Central memory CD4-positive, alpha-beta T cell (primary cell): ENCODE data around the gene TMEM132D.

ENCODE experiments used
- DNase-seq: peaks from one replicate; pipeline ENCODE4 v3.0.0; 2022

The TMEM132D gene

DNA sequence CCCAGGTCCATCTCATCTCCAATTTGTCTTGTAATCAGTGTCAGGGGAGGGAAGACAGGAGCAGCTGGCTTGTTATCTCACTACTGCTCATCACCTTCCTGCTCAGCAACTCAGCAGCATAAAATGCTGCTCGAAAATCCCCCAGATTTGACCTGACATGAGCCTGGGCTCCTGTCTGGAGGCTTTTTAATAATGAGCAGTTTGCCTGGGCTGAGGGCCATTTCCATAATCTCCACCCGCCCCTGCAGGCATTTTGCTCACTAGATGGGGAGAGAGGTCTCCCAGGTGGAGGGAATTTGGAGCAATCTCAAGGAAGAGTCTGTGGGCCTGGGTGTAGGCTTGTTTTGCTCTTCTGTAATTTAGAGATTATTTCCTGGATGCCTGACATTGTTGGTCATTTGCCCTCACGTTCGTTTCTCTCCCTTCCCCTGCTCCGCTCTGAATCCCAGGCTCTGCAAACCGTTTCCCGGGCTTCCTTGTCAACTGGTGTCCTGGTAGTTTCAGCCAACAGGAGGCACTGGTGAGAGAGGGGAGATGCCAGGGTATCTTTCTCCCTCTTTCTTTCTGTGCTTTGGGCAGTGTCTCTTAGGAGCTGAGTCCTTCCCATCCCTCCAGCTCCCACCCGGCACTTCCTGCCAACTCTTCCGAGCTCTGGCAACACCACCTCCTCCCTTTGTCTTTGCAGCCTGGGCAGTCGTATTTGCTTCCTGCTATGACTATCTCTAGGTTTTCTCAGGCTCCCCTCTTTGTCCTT, 751.3 kb downstream of the TMEM132D start:
- DNase-seq: no peak

DNA sequence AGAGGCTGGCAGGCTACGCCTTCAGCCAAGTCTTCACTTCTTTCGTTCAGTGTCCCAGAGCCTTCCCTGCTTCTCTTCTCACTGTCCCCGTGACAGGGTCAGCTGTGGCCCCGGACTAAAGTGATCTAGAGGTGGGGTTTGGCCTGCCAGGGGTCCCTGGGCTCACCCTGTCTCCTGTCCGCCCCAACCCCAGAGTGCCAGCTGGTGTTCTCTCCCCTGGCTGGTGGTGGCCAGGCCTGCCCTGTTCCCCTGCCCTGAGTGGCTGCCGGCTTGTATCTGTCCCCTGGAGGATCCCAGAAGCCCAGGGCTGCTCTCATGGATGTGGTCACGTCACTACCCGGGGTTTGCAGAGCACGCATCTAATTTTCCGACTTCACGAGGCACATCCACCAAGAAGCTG, 753.1 kb downstream of the TMEM132D start:
- no peak for DNase-seq

DNA sequence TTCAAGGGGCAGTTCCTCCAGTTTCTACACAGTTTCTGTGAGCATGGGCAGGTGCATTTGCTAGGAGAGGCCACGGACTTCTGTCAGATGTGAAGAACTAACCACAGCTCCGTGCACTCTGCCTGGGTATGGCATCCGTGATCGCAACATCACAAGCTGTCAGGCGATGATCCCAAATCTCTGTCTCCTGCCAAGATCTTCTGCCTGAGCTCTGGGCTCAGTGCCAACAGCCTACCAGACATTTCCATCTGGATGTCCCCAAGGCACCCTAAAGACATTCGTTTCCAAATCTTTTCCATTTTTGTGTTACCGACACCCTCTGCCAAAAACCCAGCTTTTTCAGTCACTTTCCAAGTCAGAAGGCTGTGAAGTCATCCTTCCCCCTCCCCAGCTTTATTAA, 758.4 kb downstream of the TMEM132D start:
- DNase-seq: no peak

DNA sequence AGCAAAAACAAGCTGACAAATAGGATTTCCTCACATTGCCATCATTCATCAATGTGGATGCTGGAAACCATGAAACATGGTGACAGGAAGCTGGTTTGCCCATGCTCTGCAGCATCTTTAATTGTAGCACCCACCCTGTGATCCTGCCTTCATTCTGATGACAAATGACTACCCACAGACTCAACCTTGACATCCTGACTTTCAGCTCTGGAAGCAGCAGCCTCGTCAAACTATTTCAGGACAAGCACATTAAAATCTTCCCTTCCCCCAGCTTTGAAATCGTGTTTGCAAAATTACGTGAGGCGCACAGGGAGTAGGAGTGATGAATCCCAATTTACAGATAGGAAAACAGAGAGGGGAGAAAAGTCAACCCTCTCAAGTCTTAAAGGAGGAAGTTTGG, 765.0 kb downstream of the TMEM132D start:
- DNase-seq: no peak

DNA sequence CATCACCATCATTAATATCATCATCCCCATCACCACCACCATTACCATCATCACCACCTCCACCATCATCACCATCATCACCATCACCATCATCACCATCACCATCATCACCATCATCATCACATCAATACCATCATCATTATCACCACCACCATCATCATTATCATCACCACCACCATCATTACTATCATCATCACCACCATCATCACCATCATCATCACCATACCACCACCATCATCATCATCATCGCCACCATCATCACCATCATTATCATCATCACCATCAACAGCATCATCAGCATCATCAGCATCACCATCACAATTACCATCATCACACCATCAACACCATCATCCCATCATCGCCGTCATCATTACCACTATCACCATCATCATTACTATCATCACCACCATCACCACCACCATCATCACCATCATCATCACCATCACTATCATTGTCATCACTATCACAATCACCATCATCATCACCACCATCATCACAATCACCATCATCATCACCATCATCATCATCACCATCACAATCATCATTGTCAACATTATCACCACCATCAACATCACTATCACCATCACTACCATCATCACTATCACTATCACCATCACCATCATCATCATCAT, 767.0 kb downstream of the TMEM132D start:
- no peak for DNase-seq

DNA sequence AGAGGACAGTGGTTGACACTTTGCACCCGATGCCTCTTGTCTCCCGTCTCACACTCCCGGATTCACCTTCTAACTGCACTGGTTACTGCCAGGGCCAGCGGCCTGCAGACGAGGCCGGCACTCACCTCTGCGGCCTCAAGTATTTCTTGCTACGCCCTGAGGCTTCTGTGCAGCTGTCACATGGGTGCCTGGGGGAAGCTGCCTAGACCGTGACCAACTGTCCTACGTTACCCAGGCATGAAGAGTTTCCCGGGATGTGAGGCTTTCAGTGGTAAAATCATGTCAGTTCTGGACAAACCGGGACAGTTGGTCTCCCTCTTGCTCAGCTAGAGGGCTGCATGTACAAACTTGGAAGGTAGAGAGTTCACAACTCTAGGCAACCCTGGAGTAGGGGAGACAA, 776.1 kb downstream of the TMEM132D start:
- no peak for DNase-seq

DNA sequence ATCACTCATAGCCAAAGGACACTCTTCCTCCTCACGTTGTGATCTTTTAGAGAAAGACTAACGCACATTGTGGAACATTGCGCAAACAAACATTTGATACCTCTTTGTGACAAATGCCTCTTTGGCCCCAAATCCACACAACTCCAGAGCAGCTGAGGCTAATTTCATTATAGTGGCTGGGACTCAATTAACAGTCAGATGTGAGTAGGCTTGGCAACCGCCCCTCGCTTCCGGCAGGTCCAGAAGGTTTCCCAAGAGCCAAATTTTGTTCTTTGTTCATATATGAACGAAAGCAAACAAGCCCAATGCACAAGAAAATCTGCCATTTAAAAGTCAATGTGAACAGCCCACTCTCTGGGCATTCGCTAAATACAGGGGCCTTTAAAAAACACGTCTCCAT, 776.6 kb downstream of the TMEM132D start:
- no peak for DNase-seq

DNA sequence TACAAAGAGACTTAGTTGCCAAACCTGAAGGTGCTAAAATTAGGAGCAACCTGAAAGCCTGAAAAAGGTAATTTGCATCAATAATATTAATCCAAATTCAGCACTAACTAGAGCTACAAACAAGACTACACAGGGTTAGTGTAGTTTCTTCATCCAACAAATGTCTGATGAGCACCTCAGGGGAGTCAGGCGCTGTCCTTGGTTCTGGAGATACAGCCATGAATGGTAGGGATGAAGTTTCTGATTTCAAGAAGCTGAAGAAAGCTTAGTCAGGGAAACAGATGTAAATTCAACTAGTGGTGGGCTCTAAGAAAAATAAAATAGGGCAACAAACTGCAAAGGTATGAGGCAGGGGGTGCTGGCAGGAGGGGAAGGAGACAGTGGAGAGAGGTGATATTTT, 784.3 kb downstream of the TMEM132D start:
- no peak for DNase-seq

DNA sequence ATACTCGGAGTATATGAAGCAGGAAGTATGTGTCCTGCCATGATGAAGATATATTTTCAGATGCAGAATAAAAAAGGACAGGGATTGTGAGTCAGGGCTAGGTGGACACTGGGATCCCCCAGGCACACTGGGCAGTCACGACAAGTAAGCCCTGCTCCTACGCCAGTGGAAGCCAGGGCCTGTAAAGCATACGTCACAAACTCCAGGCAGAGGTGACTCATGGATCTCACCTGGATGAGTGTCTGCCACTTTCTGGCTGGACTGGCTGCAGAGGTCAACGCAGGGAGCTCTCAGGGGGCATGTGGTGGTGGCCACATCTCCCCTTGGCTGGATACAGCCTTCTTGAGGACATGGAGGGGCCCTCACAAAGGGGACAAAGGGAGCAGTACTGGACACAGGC, 788.3 kb downstream of the TMEM132D start:
- DNase-seq: no peak

DNA sequence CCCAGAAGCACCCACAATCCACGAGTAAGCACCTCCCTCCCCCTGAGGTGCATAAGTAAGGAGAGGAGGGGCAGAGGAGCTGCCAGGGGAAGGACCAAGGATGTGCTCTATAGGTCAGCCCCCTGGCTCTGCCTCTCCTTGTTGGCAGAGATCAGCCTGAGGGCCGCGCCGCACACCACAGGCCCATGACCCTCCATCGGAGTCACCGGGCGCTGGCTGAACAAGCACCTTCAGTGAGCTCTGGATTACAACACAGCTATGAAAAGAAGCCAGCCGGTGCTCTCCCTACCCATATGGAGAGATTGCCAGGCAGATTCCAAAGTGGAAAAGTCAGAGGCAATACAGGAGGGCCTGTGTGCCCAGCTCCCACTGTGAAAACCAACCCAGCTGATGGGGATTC, 793.2 kb downstream of the TMEM132D start:
- no peak for DNase-seq

DNA sequence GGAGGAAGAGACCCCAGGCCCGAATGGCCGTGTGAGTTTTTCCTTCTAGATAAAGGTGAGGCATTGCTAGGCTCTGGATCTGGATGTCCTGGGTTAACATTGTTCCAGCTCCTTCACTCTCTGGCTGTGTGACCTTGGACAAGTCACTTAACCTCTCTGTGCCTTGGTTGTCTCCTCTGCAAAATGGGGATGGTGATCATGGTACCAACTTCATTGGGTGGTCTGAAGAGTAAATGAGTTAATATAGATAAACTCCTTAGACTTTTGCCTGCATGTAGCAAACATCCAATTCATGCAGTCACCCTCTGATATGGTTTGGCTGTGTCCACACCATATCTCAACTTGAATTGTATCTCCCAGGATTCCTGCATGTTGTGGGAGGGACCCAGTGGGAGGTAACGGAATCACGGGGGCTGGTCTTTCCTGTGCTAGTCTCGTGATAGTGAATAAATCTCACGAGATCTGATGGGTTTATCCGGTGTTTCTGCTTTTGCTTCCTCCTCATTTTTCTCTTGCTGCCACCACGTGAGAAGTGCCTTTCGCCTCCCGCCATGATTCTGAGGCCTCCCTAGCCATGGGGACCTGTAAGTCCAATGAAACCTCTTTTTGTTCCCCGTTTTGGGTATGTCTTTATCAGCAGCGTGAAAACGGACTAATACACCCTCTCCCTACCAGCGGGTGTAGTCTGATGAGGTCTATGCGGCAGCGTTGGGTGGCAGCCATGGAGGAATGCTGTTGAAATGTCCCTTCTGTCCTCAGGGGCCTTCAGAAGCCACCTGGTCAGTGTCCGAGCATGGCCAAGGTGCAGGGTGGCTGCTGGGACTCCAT, 794.4 kb downstream of the TMEM132D start:
- DNase-seq: no peak

DNA sequence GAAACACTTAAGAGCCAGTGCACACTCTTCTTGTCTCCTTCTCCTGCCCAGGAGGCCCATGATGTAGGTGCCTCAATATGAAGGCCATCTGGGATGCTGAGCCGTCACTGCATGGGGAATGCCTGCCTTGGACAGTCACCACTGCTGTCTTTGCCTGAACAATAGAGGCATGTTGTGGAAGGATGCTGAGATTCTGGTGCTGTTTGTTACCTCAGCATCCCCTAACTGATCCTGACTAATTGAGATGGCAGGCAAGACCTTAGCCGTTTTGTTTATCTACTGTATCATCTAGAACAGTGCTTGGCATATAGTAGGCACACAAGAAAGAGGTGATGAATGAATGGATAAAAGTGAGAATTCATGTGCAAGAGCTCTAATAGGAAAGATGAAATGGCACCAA, 797.1 kb downstream of the TMEM132D start:
- no peak for DNase-seq

DNA sequence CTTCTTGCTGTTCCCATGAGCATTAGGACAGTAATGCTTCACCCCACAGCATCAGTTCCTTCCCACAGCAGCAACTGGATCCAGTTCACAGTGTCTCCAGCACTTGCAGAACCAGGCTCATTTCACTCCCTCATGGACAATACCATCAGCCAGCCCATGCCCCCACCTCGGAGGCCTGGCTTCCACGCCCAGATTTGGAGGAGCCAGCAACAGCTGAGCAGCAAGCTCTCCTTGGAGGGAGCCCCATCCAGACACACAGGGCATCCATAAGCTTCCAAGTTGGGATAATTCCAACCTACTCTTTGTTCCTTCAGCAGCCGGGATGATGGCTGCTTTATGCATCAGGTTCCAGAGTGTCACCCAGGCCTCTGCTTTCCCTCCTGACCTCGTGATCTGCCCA, 800.6 kb downstream of the TMEM132D start:
- no peak for DNase-seq

DNA sequence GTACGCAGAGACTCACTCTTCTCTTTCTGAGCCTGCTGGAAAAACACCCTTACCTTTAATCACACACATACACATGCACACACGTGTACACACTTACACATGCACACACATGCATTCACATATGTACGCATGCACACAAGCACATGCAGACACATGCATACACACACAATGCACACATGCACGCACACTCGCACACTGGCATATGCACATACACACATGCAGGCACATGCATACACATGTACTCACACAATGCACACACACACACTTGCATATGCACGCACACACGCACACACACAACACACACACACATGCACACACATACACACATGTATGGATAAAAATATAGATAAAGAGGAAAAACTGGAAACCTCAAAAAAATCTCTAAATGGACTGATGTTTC, 801.6 kb downstream of the TMEM132D start:
- DNase-seq: no peak

DNA sequence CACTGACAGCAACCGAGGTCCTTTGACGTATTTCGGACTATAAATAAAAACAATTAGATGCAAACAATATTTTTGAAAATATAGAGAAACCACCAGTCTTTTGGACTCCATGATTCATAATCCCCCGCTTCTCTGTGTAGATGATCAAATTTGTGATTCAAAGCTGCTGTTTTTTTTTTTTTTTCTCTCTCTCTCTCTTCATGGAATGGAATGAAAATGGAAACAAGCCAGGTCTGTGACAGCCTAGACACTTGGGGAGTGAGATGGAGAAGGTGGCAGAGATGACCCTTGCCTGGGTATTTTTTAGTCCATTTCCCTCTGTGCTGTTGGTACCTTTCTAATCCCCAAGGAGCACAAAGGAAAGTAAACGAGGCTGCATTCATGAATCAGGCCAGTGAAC, 802.0 kb downstream of the TMEM132D start:
- no peak for DNase-seq

DNA sequence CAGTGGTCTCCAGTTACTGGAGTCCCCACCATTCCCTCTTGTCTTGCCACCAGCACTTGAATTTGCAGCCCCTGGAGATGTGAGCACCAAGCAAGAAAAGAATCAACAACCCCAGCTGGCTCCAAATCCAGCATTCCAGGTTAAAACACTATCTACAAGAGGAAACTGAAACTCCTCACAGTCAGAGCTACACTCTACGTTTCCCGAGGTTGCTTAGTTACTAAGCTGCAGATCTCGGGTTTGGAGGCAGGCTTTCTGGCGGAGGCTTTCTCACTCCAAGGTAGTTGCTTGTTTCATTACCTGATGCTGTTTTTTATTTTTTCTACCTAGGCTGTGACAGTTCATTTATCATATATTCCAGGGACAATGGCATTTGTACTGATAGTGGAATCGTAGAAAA, 802.4 kb downstream of the TMEM132D start:
- no peak for DNase-seq

DNA sequence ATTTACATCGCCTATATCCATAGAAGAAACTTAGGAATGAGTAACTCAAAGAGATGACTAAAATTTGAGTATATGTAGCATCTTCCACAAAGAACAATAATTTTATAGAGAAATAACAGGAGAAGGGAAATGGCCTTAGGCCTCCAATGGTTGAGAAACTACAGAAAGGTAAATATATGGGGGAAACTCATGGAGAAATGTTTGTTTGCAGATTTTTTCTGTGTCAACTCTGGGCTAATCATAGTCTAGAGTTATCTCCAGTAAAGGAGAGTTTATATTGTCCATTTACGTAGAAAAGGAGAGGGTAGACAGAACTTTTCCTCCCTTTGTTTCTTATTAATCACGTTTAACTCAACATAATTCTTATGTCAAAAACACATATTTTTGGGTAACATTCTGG, 806.4 kb downstream of the TMEM132D start:
- DNase-seq: no peak

DNA sequence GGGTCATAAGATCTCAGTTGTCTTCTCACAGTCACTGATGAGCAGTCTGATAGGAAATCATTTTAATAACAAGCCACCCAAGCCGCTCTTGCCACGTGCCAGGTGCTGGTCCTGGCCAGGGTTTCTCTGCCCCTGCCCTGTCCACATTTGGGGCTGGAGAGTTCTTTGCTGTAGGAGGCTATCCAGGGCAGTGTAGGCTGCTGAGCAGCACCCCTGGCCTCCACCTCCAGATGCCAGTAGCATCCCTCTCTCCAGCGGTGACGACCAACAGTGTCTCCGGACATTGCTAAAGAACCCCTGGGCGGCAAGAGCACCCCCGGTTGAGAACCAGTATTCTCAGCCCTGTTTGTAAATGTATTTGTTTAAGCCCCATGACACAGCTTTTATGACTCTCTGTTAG, 806.9 kb downstream of the TMEM132D start:
- no peak for DNase-seq

DNA sequence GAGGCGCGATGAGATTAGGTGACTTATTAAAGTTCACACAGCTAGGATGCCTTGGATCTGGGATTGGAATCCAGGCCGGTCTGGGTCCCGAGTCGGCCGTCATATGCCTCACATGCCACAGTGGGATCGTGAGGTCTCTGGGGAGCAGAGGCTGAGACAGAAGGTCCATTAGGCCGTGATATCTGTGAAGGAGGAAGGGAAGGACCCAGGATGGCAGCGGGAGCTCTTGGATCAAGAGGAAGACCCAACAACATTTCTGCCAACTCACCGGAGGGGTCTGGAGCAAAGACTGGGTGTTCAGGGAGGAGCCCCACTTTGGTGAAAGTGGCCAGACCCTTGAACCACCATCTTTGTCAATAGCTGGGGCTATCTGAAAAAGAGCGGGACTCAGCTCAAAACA, 807.6 kb downstream of the TMEM132D start:
- no peak for DNase-seq

DNA sequence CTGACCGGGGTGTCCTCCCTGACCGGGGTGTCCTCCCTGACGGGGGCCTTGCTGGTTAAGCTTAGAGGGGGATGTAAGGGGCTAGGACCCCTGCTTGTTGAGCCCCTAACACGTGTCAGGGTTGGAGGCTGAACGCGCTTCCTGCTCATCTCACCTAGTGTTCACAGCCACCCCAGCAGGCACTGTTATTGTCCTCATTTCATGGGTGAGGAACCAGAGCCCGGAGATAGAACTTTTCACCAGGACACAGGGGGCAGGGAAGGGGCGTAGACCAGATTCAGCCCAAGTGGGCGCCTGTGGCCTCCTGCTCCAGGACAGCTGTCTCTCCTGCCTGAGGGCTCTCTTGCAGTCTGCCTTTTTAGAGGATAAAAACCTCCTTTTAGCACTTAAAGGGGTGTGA, 814.2 kb downstream of the TMEM132D start:
- no peak for DNase-seq

DNA sequence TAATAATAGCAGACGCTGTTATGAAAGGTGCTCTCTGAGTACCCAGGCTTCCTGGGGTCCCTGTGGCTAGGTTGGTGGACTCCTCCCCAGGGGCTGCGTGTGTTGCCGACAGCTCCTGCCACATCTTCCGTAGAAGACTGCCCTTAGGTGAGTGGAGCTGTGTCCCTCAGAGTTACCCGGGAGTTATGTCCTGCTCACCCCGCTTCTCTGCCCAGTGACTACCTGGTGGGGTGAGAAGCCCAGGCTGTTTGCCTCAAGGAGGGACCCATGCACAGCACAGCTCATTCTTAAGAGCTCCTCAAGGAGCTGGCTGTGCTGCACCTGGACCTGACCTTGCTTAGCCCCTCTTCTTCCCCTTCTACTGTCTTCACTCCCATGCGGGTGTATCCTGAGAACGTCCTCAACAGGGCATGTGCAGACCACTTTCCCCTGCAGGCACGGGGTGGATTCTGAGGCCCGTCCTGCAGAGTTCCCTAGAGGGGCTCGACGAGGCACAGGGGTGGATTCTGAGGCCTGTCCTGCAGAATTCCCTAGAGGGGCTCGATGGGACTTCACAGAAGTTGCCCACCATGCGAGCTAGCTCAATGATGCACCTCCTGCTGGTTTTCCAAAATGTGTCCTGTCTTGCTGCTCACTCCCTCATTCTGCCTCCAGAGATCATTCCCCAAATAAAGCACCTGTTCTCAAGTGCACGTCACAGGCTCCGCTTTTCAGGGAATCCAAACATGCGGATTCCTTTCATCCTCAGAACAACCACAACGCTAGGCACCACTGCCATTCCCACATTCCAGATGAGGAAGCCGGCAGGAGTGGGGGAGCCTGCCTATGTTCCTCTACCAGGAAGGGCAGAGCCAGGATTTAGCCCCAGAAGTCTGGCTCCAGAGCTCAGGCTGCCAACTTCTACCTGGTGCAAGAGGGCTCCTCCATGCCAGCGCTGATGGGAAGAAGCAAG, 818.7 kb downstream of the TMEM132D start:
- no peak for DNase-seq

DNA sequence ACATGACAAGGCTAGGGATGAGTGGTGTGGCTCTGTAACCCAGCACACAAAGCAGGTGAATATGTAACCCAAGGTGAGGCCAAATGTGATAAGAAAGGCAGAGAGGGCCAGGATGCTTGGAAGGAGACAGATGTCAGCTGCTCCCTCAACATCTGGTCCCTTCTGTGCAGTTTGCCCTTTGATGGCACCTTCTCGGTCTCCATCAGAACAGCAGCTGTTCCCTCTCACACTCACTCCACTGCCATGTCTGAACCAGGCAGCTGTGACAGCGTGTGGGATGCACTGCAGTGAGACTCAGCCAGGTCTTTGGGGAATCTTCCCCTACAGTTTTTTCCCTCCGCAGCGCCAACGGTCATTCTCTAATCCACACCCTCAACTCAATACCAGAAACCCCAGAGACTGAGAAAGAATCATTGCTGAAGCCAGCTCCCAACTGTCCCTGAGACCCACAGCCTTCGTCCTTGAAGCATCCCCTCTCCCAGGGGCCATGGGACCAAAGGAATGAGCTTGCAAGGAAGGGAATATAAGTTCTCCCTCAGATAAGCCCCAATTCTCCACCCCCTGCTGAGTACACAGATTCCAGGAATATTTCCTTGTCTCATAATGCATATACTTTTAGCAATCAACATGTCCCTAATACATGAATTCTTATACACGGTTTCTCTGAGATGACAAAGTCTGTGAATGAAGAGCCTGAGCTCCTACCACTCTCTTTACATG, 820.5 kb downstream of the TMEM132D start:
- no peak for DNase-seq
